Natural killer cell treated with Interleukin-12 subunit alpha and Interleukin-12 subunit beta and Interleukin-15 and Interleukin-18, amount 100 ng/mL, for 72 hours (primary cell): ENCODE results near the gene PSMD13. TPM values are rescaled to one million over a fixed set of nuclear protein-coding genes. Genes with fewer than 3 reads are reported as not detected.
"Not testable (repeated sequence)": the region's sequence is repeated elsewhere in the genome, so short reads cannot be mapped to it uniquely, and the experiment has no call there.

ENCODE experiments used
- ATAC-seq, 2 donors: fragments of 150-1000 bp; cut with Tn5 transposase in 1 of 2; sonication (Bioruptor Pico), chemical (Tn5 transposase) in 1 of 2; 2 replicates each; pipeline ENCODE4 v1.10.0; 2021
- DNase-seq: peaks from one replicate; pipeline ENCODE4 v3.0.0; 2022; ENCODE audit warnings: low spot score
- H3K27ac Mint-ChIP-seq, 2 donors: 1 replicate in 1 of 2; 2 replicates in 1 of 2; pipeline ENCODE4 v1.8.0; 2022; ENCODE audit warnings: mixed read lengths in 2 of 2, mild to moderate bottlenecking in 1 of 2, moderate library complexity in 1 of 2
- H3K27me3 Mint-ChIP-seq, 2 donors: 1 replicate in 1 of 2; 2 replicates in 1 of 2; pipeline ENCODE4 v1.8.0; 2022; ENCODE audit warnings: mixed read lengths in 2 of 2
- H3K36me3 Mint-ChIP-seq: one replicate; pipeline ENCODE4 v1.8.0; 2022; ENCODE audit warnings: mixed read lengths
- H3K4me1 Mint-ChIP-seq, 2 donors: 1 replicate in 1 of 2; 2 replicates in 1 of 2; pipeline ENCODE4 v1.8.0; 2022; ENCODE audit warnings: low read depth in 2 of 2, mixed read lengths in 2 of 2, mild to moderate bottlenecking in 1 of 2
- H3K4me3 Mint-ChIP-seq: one replicate; pipeline ENCODE4 v1.8.0; 2022; ENCODE audit warnings: mixed read lengths
- H3K9me3 Mint-ChIP-seq: 2 replicates; pipeline ENCODE4 v1.8.0; 2022; ENCODE audit warnings: mixed read lengths
- total RNA-seq, 2 donors: library from RNA; stranded (reverse); gene quantifications; one replicate each; pipeline ENCODE4 v1.2.3, GENCODE V29; 2022

The PSMD13 gene
- total RNA-seq, 2 donors from 2014 or later, result 204 to 263 TPM

GRCh38 chr11:235180-235579, 1.6 kb upstream of the PSMD13 start:
- Mint-ChIP-seq H3K36me3 (peaks cover 7% of the 10 kb centered on the region), H3K4me1 (peaks cover 20 to 31% of the 10 kb centered on the region in 2 donors), H3K9me3 (no peaks in the 10 kb centered on the region), H3K27me3 (no peaks in the 10 kb centered on the region), H3K27ac (peak overlapping the region; percentile 97), H3K4me3 (peak overlapping the region; percentile 96)
- ATAC-seq (no peak), DNase-seq (no peak)

- no peaks in the 10 kb centered on the region for H3K9me3 Mint-ChIP-seq
- DNase-seq (peak; percentile 81), ATAC-seq (peak; percentile 28 to 50)
- peaks cover 7% of the 10 kb centered on the region for H3K36me3 Mint-ChIP-seq
- H3K4me3 Mint-ChIP-seq, result peak overlapping the region; percentile 96
- H3K27ac Mint-ChIP-seq, result peak overlapping the region; percentile 97
- H3K27me3 Mint-ChIP-seq, result no peaks in the 10 kb centered on the region
- peaks cover 23 to 31% of the 10 kb centered on the region in 2 donors for H3K4me1 Mint-ChIP-seq
Observed at GRCh38 chr11:235609-235996, 1.2 kb upstream of the PSMD13 start.

DNA sequence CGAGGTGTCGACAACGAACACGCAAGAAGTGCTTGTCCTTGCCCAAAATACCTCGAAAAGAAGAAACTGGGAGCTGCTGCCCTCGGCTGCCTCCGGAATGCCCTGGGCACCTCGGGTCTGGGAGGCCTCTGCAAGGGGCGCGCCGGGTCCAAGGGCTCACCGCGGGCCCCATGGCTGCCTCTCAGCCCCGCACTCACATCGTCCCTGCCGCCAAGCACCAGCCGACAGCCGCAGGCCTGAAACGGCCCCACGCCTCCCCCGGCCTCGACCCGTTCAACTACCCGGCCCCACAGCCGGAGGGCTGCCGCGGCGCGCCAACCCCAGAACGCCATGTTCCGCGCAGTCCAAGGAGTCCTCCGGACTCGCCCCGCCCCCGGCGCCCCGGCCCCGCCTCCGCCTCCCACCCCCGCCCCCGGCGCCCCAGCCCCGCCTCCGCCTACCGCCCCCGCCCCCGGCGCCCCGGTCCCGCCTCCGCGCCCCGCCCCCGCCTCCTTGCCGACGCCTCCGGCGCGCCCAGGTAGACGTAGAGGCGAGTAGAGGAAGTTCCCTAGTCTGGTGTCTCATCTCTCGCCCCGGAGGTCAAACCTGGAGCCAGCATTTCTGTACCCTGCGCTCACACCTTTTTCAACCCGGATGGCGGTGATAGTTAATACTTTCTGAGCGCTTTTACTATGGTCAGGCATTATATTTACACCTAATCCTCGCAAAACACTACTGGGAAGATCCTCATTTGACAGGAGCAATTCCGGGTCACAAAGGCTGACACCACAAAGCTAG, 591 bp upstream of the PSMD13 start, which contains the start of gene SIRT3:
TSS of gene SIRT3 (minus strand) at position 346 of the 777 bp plus-strand sequence. CDS start at position 332, 14 bp downstream.
- Mint-ChIP-seq H3K27ac (peak within 1 kb of the TSS; percentile 97), H3K9me3 (no peaks in the 10 kb centered on the region), H3K4me1 (peaks cover 23 to 31% of the 10 kb centered on the region in 2 donors), H3K27me3 (no peaks in the 10 kb centered on the region), H3K4me3 (peak within 1 kb of the TSS; percentile 96), H3K36me3 (peaks cover 8% of the 10 kb centered on the region)
- DNase-seq, result peak; percentile 88
- peak; percentile 91 to 92 for ATAC-seq

DNA sequence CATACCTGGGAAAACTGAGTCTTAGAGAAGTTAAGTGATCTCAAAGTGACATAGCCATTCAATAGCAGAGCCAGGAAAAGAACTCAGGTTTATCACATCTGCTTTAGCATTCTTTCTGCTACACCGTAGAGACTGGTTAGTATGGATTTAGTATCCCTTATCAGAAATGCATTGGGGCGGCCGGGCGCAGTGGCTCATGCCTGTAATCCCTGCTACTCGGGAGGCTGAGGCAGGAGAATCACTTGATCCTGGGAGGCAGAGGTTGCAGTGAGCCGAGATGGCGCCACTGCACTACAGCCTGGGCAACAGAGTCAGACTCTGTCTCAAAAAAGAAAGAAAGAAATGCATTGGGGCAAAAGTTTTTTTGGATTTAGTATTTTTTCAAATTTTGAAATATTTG, 1.6 kb downstream of the PSMD13 start:
- H3K27ac Mint-ChIP-seq, result peak overlapping the region; percentile 97
- H3K9me3 Mint-ChIP-seq, DNase-seq, H3K27me3 Mint-ChIP-seq, ATAC-seq: not testable (repeated sequence)
- H3K36me3 Mint-ChIP-seq, result peaks cover 26% of the 10 kb centered on the region
- H3K4me1 Mint-ChIP-seq, result peaks cover 36 to 47% of the 10 kb centered on the region in 2 donors
- H3K4me3 Mint-ChIP-seq, result peak overlapping the region; percentile 96

DNA sequence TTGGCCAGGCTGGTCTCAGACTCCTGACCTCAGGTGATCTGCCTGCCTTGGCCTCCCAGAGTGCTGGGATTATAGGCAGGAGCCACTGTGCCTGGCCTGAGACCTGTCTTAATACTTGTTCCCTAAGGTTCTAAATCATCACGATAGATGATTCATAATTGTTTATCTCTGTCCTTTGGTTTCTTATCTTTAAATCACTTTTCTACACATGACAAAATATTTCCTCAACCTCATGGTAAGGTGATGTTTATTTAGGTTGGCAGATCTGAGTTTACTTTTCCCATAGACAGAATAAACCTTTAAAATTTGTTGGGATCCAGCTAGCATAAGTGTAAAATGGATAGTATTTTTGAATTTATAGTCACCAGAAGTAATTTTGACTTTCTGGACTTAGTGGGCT, 3.5 kb downstream of the PSMD13 start:
- Mint-ChIP-seq H3K4me1 (peaks cover 35 to 47% of the 10 kb centered on the region in 2 donors), H3K9me3 (no peaks in the 10 kb centered on the region), H3K4me3 (no peak overlapping the region), H3K27ac (no peak overlapping the region), H3K36me3 (peaks cover 34% of the 10 kb centered on the region), H3K27me3 (no peaks in the 10 kb centered on the region)
- ATAC-seq (no peak), DNase-seq (no peak)

- H3K27ac Mint-ChIP-seq, result peak overlapping the region in 1 of 2 donors; percentile 36
- H3K9me3 Mint-ChIP-seq, result no peaks in the 10 kb centered on the region
- H3K4me3 Mint-ChIP-seq, result no peak overlapping the region
- peaks cover 42% of the 10 kb centered on the region for H3K36me3 Mint-ChIP-seq
- ATAC-seq (no peak), DNase-seq (no peak)
- H3K27me3 Mint-ChIP-seq, result no peaks in the 10 kb centered on the region
- H3K4me1 Mint-ChIP-seq, result peaks cover 29 to 42% of the 10 kb centered on the region in 2 donors
Observed at GRCh38 chr11:241634-242033, 4.9 kb downstream of the PSMD13 start.

DNA sequence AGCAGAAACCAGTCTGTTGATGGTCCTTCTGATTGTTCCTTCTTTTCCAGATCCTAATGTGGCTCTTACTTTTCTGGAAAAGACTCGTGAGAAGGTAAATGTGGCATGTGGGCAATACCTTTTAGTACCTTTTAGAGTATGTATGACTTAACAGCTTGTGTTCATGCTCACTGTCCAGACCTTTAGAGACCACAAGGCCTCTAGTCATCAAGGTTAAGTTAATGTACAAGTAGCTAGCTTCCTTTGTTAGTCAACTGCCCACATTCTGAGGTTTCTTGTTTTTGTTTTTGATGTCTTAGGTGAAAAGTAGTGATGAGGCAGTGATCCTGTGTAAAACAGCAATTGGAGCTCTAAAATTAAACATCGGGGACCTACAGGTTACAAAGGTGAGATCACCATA, 7.6 kb downstream of the PSMD13 start:
- no peak overlapping the region for H3K27ac Mint-ChIP-seq
- peaks cover 51% of the 10 kb centered on the region for H3K36me3 Mint-ChIP-seq
- no peak for ATAC-seq
- DNase-seq, result no peak
- H3K9me3 Mint-ChIP-seq, result no peaks in the 10 kb centered on the region
- no peaks in the 10 kb centered on the region for H3K27me3 Mint-ChIP-seq
- peaks cover 23 to 27% of the 10 kb centered on the region in 2 donors for H3K4me1 Mint-ChIP-seq
- H3K4me3 Mint-ChIP-seq, result no peak overlapping the region

GRCh38 chr11:249062-249461, 12.3 kb downstream of the PSMD13 start:
- DNase-seq (no peak), ATAC-seq (no peak)
- Mint-ChIP-seq H3K4me3 (no peak overlapping the region), H3K27me3 (no peaks in the 10 kb centered on the region), H3K27ac (no peak overlapping the region), H3K36me3 (peaks cover 32% of the 10 kb centered on the region), H3K4me1 (peaks cover 5 to 10% of the 10 kb centered on the region in 2 donors), H3K9me3 (no peaks in the 10 kb centered on the region)

DNA sequence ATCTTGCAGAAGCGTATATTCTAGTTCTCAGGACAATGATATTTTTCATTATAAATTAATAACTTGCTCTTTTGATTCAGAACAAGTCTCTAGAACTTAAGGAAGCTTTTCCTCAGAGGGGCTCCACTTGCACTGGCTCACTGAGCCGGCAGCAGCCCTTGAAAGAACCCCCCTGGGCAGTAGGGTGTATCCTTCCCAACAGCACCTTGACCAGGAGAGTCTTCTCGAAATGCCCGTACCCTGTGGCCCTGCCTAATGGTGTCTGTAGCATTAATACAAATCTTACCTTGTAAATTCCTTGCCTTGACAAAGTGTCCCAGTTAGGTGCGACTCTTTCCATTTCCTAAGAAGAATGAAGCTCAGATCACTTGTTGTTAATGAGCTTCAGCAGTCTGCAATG, 13.5 kb downstream of the PSMD13 start:
- H3K27ac Mint-ChIP-seq, result no peak overlapping the region
- H3K9me3 Mint-ChIP-seq, result no peaks in the 10 kb centered on the region
- H3K36me3 Mint-ChIP-seq, result peaks cover 28% of the 10 kb centered on the region
- no peak for ATAC-seq
- peaks cover 5 to 8% of the 10 kb centered on the region in 2 donors for H3K4me1 Mint-ChIP-seq
- H3K27me3 Mint-ChIP-seq, result no peaks in the 10 kb centered on the region
- DNase-seq, result no peak
- no peak overlapping the region for H3K4me3 Mint-ChIP-seq

DNA sequence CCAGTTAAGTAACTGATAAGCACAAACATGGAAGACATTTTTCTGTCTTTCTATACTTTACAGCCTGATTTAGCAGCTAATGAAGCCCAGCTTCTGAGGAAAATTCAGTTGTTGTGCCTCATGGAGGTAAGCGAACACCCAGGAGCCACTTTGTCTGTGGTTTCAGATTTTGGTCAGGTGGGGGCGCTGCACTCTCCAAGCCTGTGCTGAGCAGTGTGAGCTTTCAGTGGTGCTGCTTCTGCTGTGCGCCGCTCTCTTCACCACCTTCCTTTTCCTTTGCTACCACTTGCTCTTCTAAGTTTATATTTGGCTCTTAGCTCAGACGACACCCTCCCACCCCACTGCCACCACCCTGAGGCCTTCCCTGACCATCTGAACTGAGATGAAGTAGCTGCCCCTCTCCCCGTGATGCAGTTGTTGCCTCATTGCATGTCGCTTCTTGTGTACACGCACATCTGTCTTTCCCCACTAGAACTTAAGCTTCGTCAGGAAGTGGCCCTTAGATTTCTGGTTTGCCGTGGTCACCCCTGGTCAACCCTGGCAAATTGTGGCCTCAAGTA, 14.0 kb downstream of the PSMD13 start:
- no peak overlapping the region for H3K4me3 Mint-ChIP-seq
- H3K36me3 Mint-ChIP-seq, result peaks cover 22% of the 10 kb centered on the region
- H3K27me3 Mint-ChIP-seq, result no peaks in the 10 kb centered on the region
- H3K4me1 Mint-ChIP-seq, result peaks cover 5 to 7% of the 10 kb centered on the region in 2 donors
- DNase-seq (peak; percentile 75), ATAC-seq (peak; percentile 79)
- no peak overlapping the region for H3K27ac Mint-ChIP-seq
- no peaks in the 10 kb centered on the region for H3K9me3 Mint-ChIP-seq

DNA sequence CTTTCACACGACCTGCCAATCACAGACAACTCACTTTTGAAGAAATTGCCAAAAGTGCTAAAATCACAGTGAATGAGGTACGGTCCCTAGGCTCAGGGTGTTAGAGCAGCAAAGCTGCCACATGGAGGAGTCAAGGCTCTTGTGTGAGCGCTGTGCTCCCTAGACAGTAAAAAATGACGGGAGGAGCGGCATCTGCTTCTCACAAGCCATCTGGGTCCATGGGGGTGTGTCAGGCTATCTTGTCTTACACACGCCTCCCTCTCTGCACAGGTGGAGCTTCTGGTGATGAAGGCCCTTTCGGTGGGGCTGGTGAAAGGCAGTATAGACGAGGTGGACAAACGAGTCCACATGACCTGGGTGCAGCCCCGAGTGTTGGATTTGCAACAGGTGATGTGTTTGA, 14.8 kb downstream of the PSMD13 start:
- H3K27me3 Mint-ChIP-seq, result no peaks in the 10 kb centered on the region
- H3K36me3 Mint-ChIP-seq, result peaks cover 20% of the 10 kb centered on the region
- peaks cover 5 to 7% of the 10 kb centered on the region in 2 donors for H3K4me1 Mint-ChIP-seq
- H3K4me3 Mint-ChIP-seq, result no peak overlapping the region
- DNase-seq (no peak), ATAC-seq (no peak)
- H3K9me3 Mint-ChIP-seq, result no peaks in the 10 kb centered on the region
- H3K27ac Mint-ChIP-seq, result no peak overlapping the region

DNA sequence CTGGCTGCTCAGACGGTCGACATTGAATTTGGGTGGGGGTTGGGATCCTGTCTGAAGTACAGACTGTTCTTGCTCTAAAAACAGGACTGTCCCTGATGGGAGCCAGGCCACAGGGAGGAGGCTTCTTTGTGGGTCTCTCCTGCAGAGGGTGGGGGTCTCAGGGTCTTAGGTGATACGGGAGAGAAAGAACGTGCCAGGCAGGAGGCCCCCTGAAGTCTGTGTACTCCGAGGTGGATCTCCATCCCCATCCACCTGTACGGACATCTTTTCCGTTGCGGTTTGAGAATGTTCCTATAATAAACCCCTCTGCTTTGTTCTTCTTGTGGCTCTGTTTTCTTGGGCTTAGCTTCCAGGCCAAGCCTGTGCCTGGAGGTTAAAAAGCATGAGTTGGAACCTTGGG, 15.9 kb downstream of the PSMD13 start:
- Mint-ChIP-seq H3K4me3 (no peak overlapping the region), H3K27ac (no peak overlapping the region), H3K36me3 (peaks cover 12% of the 10 kb centered on the region), H3K9me3 (no peaks in the 10 kb centered on the region), H3K4me1 (peaks cover 5 to 7% of the 10 kb centered on the region in 2 donors), H3K27me3 (no peaks in the 10 kb centered on the region)
- no peak for ATAC-seq
- no peak for DNase-seq

DNA sequence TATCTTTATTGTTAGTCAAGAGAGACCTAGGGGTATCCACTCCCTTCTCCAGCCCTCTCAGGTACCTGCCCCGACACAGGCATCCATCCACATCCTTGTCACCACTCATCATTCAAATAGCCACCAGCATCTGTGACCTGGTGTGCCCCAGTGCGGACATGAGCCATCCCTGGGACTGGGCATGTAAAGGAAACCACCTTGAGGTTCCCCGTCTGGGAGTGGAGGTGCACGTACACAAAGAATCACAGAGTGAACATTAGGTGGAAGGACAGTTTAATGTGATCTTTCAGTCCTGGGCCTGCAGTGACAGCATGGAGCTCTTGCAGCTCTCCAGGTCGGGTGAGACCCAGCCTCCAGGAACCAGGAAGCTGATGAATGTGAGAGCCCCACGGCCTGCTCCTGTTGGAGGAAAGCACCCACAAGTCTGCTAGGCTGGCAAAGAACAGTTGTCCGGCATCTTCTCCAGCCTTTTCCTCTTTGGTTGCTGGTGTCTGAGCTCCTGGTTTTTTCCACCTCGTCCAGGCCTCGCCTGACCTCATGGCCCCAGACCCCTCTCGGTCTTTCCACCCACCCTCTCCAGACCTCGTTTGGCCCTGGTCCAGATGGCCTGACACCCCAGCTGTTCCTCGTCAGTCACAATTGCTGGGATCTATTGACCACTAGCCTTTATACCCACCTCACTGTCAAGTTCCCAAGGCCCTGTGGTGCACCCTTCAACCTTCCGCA, 16.5 kb downstream of the PSMD13 start:
- ATAC-seq, result no peak
- no peak for DNase-seq
- Mint-ChIP-seq H3K36me3 (peaks cover 12% of the 10 kb centered on the region), H3K9me3 (no peaks in the 10 kb centered on the region), H3K27ac (no peak overlapping the region), H3K4me3 (no peak overlapping the region), H3K27me3 (no peaks in the 10 kb centered on the region), H3K4me1 (peaks cover 5 to 7% of the 10 kb centered on the region in 2 donors)

DNA sequence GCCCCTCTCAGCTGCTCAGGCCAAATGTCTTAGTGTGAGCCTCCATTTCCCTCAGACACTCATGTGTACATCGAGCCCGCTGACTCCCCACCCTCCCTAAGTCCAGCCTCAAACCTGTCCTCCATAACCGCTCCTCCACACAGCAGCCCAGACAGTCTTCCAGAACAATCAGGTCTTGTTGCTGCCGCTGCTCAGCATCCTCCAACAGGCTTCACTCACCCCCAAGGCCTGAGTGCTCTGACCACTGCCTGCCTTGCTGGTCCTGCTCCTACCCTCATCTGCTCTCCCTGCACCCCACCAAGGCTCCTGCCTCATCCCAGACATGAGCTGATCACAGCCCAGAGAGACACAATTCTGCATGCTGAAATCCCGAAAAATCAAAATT, 17.1 kb downstream of the PSMD13 start:
- H3K27me3 Mint-ChIP-seq, result no peaks in the 10 kb centered on the region
- peaks cover 12% of the 10 kb centered on the region for H3K36me3 Mint-ChIP-seq
- H3K4me1 Mint-ChIP-seq, result peaks cover 5 to 7% of the 10 kb centered on the region in 2 donors
- no peak overlapping the region for H3K27ac Mint-ChIP-seq
- ATAC-seq (no peak), DNase-seq (no peak)
- H3K9me3 Mint-ChIP-seq, result no peaks in the 10 kb centered on the region
- H3K4me3 Mint-ChIP-seq, result no peak overlapping the region
